ENCODE data around the gene TSC22D3.

GRCh38 chrX:107673933-107674479 lies 101.6 kb downstream of the TSC22D3 start:
- peak; percentile 15 for TF ChIP-seq CTCF (IDR thresholded peaks at IDR 0.05; ENCODE audit: borderline replicate concordance, extremely low read depth, low read length, poor library complexity, severe bottlenecking)
- no peak for TF ChIP-seq EZH2 (IDR thresholded peaks at IDR 0.05; ENCODE audit: borderline replicate concordance, low read depth, low read length, severe bottlenecking)
